OCI-LY1 (cell line): Measurements from ENCODE around the gene POLE.

ENCODE experiments used
- H2AFZ ChIP-seq: fragments of 200-600 bp; sonication (generic), shearing (Covaris generic); 2 replicates; pipeline ENCODE4 v1.6.0; 2014; ENCODE audit warnings: antibody characterized with exemption, mild to moderate bottlenecking, low read length
- H3F3A ChIP-seq: fragments of 200-600 bp; sonication (generic), shearing (Covaris generic); 2 replicates; pipeline ENCODE4 v1.6.0; 2014; ENCODE audit warnings: mild to moderate bottlenecking, antibody characterized with exemption, low read length, moderate library complexity; ENCODE audit not compliant: insufficient read depth
- H3K27ac ChIP-seq: fragments of 200-600 bp; sonication (generic); 2 replicates; pipeline ENCODE4 v1.5.1; 2014; ENCODE audit warnings: low read length, mixed run types, mild to moderate bottlenecking, low read depth; ENCODE audit not compliant: poor library complexity, severe bottlenecking
- H3K27me3 ChIP-seq: fragments of 200-600 bp; sonication (generic); 2 replicates; pipeline ENCODE4 v1.6.0; 2014; ENCODE audit warnings: antibody characterized with exemption, mild to moderate bottlenecking, low read length, moderate library complexity; ENCODE audit not compliant: insufficient read depth
- H3K36me3 ChIP-seq: fragments of 200-600 bp; sonication (generic); 2 replicates; pipeline ENCODE4 v1.6.1; 2014; ENCODE audit warnings: mild to moderate bottlenecking, antibody characterized with exemption, low read length, moderate library complexity, mixed read lengths; ENCODE audit not compliant: insufficient read depth
- H3K4me1 ChIP-seq: fragments of 200-600 bp; sonication (generic); 2 replicates; pipeline ENCODE4 v1.5.1; 2014; ENCODE audit warnings: mild to moderate bottlenecking, low read length, moderate library complexity; ENCODE audit not compliant: insufficient read depth, severe bottlenecking
- H3K4me2 ChIP-seq: fragments of 200-600 bp; sonication (generic), shearing (Covaris generic); 2 replicates; pipeline ENCODE4 v1.6.1; 2014; ENCODE audit warnings: low read length
- H3K4me3 ChIP-seq: fragments of 200-600 bp; sonication (generic); 2 replicates; pipeline ENCODE4 v1.5.1; 2014; ENCODE audit warnings: low read length, low read depth, mild to moderate bottlenecking, mixed read lengths; ENCODE audit not compliant: poor library complexity, severe bottlenecking
- H3K79me2 ChIP-seq: fragments of 200-600 bp; shearing (Covaris generic); 2 replicates; pipeline ENCODE4 v1.6.1; 2016; ENCODE audit warnings: mixed run types, low read length, mixed read lengths; ENCODE audit not compliant: insufficient read depth
- H3K9ac ChIP-seq: fragments of 200-600 bp; sonication (generic), shearing (Covaris generic); 2 replicates; pipeline ENCODE4 v1.6.1; 2014; ENCODE audit warnings: mild to moderate bottlenecking, low read length, mixed read lengths
- H3K9me2 ChIP-seq: fragments of 200-600 bp; sonication (generic), shearing (Covaris generic); 2 replicates; pipeline ENCODE4 v1.6.1; 2014; ENCODE audit warnings: low read depth, mild to moderate bottlenecking, low read length, mixed read lengths
- H3K9me3 ChIP-seq: fragments of 200-600 bp; shearing (Covaris generic); 2 replicates; pipeline ENCODE4 v1.6.1; 2014; ENCODE audit warnings: low read length, mixed read lengths
- H4K20me1 ChIP-seq: fragments of 200-600 bp; sonication (generic), shearing (Covaris generic); 2 replicates; pipeline ENCODE4 v1.6.0; 2016; ENCODE audit warnings: mild to moderate bottlenecking, low read length; ENCODE audit not compliant: insufficient read depth
- EZH2 ChIP-seq: fragments of 200-600 bp; sonication (generic), shearing (Covaris generic); IDR thresholded peaks from 2 replicates; pipeline ENCODE4 v1.8.0; 2017; ENCODE audit warnings: borderline replicate concordance, mixed run types, mild to moderate bottlenecking, antibody characterized with exemption, low read length, moderate library complexity, mixed read lengths
- TF ChIP-seq, protein P1 (sequence below): fragments of 200-600 bp; sonication (generic), shearing (Covaris generic); IDR thresholded peaks from 2 replicates; pipeline ENCODE4 v1.5.1; 2017; ENCODE audit warnings: mild to moderate bottlenecking, antibody characterized with exemption, low read length, moderate library complexity, mixed read lengths

Gene POLE

GRCh38 chr12:132624186-132624855 lies 62.8 kb downstream of the POLE start:
- Histone ChIP-seq H3K27ac (no peak overlapping the region), H3K4me2 (no peak overlapping the region), H3K27me3 (no peaks in the 10 kb centered on the region), H3K79me2 (no peaks in the 10 kb centered on the region), H3F3A (no peaks in the 10 kb centered on the region), H3K9me2 (no peaks in the 10 kb centered on the region), H3K4me1 (no peaks in the 10 kb centered on the region), H3K4me3 (no peak overlapping the region), H4K20me1 (no peaks in the 10 kb centered on the region), H3K9me3 (no peaks in the 10 kb centered on the region), H3K36me3 (peaks cover 48% of the 10 kb centered on the region), H2AFZ (no peak overlapping the region), H3K9ac (no peak overlapping the region)
- TF ChIP-seq EZH2 = no peak
- TF ChIP-seq, protein P1, sequence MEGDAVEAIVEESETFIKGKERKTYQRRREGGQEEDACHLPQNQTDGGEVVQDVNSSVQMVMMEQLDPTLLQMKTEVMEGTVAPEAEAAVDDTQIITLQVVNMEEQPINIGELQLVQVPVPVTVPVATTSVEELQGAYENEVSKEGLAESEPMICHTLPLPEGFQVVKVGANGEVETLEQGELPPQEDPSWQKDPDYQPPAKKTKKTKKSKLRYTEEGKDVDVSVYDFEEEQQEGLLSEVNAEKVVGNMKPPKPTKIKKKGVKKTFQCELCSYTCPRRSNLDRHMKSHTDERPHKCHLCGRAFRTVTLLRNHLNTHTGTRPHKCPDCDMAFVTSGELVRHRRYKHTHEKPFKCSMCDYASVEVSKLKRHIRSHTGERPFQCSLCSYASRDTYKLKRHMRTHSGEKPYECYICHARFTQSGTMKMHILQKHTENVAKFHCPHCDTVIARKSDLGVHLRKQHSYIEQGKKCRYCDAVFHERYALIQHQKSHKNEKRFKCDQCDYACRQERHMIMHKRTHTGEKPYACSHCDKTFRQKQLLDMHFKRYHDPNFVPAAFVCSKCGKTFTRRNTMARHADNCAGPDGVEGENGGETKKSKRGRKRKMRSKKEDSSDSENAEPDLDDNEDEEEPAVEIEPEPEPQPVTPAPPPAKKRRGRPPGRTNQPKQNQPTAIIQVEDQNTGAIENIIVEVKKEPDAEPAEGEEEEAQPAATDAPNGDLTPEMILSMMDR = no peak

- Histone ChIP-seq H3K4me3 (no peak overlapping the region), H3K9me3 (no peaks in the 10 kb centered on the region), H2AFZ (no peak overlapping the region), H3F3A (no peaks in the 10 kb centered on the region), H4K20me1 (no peaks in the 10 kb centered on the region), H3K36me3 (peaks cover 39% of the 10 kb centered on the region), H3K9ac (no peak overlapping the region), H3K4me2 (no peak overlapping the region), H3K27me3 (no peaks in the 10 kb centered on the region), H3K4me1 (no peaks in the 10 kb centered on the region), H3K9me2 (no peaks in the 10 kb centered on the region), H3K79me2 (no peaks in the 10 kb centered on the region), H3K27ac (no peak overlapping the region)
- TF ChIP-seq EZH2 = no peak
- TF ChIP-seq, protein P1 = no peak
These were observed 63.9 kb downstream of the POLE start for GRCh38 chr12:132623072-132623869.

GRCh38 chr12:132622437-132623071 lies 64.6 kb downstream of the POLE start:
- H3K4me1 ChIP-seq = no peaks in the 10 kb centered on the region
- no peak overlapping the region for H2AFZ ChIP-seq
- no peak overlapping the region for H3K4me3 ChIP-seq
- TF ChIP-seq EZH2 = no peak
- TF ChIP-seq, protein P1 = no peak
- H3K27ac ChIP-seq = no peak overlapping the region
- H4K20me1 ChIP-seq = no peaks in the 10 kb centered on the region
- H3K27me3 ChIP-seq = no peaks in the 10 kb centered on the region
- no peak overlapping the region for H3K4me2 ChIP-seq
- no peak overlapping the region for H3K9ac ChIP-seq
- no peaks in the 10 kb centered on the region for H3K9me3 ChIP-seq
- H3K79me2 ChIP-seq = no peaks in the 10 kb centered on the region
- H3K36me3 ChIP-seq = peaks cover 35% of the 10 kb centered on the region
- H3K9me2 ChIP-seq = no peaks in the 10 kb centered on the region
- no peaks in the 10 kb centered on the region for H3F3A ChIP-seq
